AG09319 (cell line): ENCODE data around the gene CLRN1.

Source experiments
- DNase-seq: peaks from one replicate; pipeline ENCODE4 v3.0.0-alpha.2; 2010; ENCODE audit warnings: low read depth; ENCODE audit errors: extremely low read depth
- CTCF ChIP-seq: IDR thresholded peaks from 2 replicates; pipeline ENCODE4 v1.5.1; 2011; ENCODE audit warnings: low read depth, mild to moderate bottlenecking, inconsistent platforms, low read length, moderate library complexity

CLRN1 gene

GRCh38 chr3:150931745-150932144 lies 40.8 kb downstream of the CLRN1 start:
- TF ChIP-seq CTCF = no peak
- DNase-seq = no peak

- DNase-seq = no peak
- TF ChIP-seq CTCF = no peak
Measured at GRCh38 chr3:150930839-150931238, 41.7 kb downstream of the CLRN1 start.

- TF ChIP-seq CTCF = no peak
- DNase-seq = no peak
Measured at GRCh38 chr3:150928234-150928633, 44.3 kb downstream of the CLRN1 start.

- no peak for TF ChIP-seq CTCF
- no peak for DNase-seq
Measured at GRCh38 chr3:150926328-150926727, 46.2 kb downstream of the CLRN1 start.

GRCh38 chr3:150925751-150926201 lies 46.8 kb downstream of the CLRN1 start:
- no peak for DNase-seq
- peak; percentile 50 for TF ChIP-seq CTCF

GRCh38 chr3:150922611-150923010 lies 49.9 kb downstream of the CLRN1 start:
- DNase-seq = no peak
- TF ChIP-seq CTCF = no peak

GRCh38 chr3:150921209-150921608 lies 51.3 kb downstream of the CLRN1 start:
- TF ChIP-seq CTCF = no peak
- no peak for DNase-seq
